SIG-M5 (cell line): ENCODE measurements around the gene SLC7A14.

Source experiments
- DNase-seq: peaks from one replicate; lab custom pipeline; 2025; lab: John Stamatoyannopoulos, UW

The SLC7A14 gene

DNA sequence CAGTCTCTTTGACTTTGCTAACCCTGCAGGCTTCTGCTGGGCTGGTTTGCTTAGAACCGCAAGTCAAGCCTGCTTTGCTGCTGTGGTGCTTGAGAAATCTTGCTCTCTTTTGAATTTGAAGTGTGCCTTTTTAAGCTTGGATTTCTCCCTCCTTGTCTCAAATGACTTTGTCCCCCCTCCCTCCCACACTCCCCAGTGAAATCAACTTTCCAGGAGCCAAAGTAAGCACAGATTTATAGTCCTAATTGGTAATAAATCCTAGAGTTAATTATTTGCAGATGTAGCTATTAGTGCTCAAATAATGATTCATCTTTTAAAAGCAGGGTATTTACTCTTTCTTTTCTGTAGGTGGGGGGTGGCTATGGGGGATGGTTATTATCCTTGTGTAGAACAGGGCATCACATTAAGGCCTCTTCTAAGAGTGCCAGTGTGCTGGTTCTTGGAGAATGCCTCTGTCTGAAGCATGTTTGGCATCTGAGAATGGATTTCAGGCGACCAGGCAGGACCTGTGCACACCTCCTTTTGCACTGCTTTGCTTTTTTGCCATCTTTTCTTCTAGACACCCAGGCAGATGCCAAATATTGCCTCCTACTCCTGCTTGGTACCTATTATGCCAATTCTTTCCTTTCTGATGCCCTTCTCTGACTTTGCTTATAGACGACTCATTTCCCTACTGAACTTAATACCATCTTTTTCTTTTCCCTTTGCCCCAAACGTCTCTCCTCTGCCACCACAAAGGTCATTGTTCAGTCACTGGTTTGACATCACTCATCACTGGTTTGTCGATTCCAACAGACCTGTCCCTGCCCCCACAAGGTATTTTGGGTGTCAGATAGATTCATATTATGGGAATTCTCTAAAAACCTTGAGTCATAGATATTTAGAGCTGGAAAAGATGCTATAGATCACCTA is 116.5 kb downstream of the SLC7A14 start:
- DNase-seq, result no peak

DNA sequence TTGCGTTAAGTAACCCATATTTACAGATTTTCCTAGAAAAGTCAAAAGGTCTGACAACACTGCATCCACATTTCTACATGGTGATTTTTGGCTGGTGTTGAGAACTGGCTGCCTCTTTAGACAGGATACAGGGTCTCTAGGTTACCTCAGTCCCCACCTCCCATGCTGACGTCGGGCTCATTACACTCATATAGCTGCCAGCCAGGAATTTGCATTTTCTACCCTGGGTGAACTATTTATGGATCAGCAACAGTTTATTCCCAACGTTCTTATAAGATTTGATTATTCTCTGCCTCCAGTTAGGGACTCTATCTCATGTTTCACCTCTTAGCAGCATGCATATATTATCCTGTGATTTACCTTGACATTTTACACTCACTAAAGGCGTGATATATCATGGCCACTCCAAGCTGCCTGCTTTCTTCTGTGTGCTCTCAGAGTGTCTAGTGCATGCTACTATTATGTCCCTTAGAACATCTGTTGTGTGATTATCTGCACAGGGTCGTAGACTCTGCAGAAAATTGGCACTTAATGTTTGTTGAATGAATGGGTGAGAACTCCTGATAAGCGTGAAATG is 118.2 kb downstream of the SLC7A14 start:
- no peak for DNase-seq

DNA sequence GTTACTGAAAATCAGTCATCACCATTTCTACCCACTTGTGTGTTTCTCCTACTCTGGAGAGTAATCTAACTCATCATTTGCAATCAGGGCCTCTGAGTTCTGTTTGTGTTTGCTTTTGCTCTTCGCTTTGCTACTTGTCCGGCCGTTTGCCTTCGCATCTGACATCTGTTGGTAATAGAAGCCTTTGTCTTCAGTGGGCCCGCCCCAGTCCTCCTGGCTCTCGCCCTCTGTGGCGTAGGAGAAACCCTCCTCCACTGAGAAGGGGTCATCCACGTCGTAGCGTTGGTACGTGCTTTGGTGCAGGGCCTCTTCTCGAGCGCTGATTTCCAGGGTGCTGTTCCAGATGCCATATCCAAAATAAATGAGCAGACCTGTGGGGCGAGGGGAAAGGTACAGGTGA is 118.9 kb downstream of the SLC7A14 start:
- no peak for DNase-seq

DNA sequence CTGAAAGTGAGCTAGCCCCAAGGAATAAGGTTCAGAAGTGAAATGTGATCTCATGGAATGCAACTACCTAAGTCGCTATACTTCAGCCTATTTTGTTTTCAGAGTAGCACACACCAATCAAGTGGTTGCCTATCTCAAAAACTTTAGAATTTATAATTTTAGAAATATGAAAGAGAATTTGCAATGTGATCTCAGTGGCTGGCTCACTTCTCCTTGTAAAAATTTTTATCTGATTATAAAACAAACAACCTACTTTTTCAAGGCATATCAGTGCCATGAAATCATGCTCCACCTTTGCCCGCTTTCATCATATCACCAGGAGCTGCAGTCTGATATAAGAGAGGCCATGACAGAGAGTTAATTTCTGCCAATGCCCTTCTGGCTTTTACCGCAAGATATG is 119.9 kb downstream of the SLC7A14 start:
- DNase-seq, result no peak

DNA sequence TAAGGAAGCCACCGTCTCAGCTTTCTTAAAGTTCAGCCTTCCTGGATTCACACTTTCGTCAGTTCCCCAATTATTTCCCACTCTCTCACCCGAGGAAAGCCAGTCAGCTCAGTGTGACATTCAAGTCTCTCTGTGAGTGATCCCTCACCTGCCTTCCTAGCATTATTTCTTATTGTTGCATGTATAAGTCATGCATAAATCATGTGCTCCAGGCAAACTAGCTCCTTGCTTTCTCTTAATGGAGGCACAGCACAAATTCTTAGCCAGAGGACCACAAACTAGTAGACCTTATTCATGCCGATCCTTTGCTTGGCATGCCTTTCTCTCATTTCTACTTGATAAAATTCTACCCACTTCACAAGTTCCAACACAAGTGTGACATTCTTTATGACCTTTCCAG is 122.9 kb downstream of the SLC7A14 start:
- no peak for DNase-seq

DNA sequence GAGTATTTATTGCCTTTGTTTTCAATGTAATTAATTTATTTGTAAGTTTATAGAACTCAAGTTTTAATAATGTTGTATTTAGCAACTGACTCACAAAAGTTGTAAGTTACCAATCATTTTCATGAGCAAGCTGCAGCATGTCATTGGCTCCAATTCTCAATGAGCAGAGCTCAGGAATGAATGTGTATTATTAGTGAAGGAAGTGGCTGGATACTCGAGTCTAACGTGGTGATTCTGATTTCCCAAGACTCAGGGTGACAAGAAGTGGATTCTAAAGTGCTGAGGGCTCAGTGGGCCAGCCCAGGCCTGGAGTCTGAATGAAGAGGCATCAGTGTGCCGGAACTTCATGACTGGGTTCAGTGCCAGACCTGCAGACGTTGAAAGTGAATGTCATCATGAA is 127.6 kb downstream of the SLC7A14 start:
- no peak for DNase-seq

DNA sequence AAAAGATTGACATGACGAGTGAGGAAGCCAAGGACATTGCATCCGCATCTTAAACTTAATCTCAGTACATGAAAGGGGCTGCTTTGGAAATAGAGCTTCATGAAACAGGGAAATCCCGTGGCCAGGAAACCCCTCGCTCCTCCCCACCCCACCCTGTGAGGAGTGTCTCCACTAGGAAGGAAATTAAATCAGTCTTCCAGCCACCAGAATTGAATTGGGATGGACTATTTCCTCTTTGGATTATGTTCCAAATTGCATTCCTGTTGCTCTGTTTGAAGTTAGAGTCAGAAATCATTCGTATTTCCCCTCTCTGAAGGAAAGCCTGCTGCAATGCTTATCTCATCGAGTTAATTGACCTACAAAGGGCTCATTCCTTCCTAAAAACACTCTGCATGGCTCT is 131.4 kb downstream of the SLC7A14 start:
- DNase-seq, result no peak

DNA sequence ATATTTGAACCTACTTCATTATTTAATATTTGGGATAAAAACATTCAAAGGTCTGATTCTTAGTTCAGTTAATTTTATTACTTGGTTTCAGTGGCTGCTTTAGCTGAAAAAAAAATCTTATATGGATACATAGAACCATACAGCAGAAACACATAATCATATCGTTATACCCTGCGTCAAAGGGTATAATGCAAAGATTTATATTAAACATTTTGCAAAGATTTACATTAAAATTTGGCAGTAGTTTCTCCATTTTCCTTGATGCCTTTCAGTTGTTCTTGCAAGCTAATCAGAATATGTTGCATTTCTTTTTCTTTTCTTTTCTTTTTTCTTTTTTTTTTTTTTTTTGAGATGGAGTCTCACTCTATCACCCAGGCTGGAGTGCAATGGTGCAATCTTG is 135.8 kb downstream of the SLC7A14 start:
- no peak for DNase-seq

DNA sequence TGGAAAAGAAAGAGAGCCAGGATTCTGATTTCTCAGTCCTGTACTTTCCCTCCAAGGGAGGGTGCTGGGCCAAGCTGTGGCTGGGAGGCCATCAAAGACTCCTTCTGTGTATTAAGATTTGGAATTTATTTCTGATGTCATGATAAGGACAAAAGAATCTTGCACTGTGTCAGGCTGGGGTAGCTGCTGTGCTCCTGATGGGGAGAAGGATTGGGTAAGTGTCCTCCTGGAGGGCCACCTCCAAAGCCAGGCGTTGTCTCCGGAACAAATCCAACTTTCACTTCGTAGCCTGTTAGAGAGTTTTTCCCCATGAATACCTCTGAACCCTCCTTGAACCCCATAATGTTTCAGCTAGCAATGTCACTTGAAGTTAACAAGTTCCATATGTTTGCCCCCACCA is 137.3 kb downstream of the SLC7A14 start:
- no peak for DNase-seq

DNA sequence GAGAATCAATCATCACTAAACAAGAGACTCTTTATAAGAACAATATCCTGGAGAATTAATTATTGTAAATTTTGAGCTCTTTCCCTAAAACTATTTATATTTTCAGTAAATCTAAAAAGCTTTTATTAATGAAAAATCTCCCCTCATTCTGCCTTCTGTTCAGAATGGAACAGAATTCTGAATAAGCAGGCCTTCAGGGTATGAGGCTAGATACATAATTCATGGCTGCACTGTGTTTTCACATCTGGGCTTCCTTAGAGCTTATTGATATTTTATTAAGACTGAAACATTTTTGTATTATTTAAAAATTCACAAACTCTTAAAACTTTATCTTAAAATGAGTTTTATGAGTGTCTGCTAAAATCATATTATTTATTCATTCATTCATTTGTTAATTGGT is 142.4 kb downstream of the SLC7A14 start:
- DNase-seq, result no peak

DNA sequence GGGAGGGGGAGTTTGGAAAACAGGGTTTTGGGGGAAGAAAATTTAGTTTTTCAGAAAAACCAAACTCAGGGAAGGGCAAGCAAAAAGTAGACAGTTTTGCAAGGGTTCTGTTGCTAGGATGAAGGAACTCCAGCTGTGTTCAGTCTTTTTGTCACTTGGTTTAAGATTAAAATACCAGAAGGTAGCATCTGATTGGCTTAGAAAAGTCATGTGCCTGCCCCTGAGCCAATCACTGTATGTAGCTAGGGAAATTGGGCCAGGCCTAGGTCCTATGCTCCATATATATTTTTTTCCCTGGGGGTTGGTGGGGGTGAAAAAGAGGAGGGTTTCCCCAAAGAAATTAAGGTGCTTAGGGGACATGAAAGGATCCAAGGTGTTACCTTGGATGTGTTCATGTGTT is 142.9 kb downstream of the SLC7A14 start:
- no peak for DNase-seq

DNA sequence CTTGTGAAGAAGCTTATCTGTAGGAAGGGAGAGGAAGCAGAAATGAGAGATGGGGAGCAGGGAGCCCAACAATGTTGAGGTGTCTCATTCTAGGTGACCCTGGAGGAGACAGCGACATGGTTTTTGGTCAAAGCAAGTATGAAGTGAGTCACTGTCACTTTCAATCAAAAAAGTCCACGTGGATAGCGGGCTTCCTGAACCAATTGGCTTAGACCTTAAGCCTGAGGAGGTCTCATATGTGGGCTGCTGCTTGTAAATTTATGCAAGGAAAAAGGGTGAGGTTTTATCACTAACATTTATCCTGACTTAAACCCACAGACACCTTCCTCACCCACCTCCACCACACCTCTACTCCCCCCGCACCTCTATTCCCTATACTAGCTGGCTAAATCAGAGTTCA is 144.5 kb downstream of the SLC7A14 start:
- no peak for DNase-seq

DNA sequence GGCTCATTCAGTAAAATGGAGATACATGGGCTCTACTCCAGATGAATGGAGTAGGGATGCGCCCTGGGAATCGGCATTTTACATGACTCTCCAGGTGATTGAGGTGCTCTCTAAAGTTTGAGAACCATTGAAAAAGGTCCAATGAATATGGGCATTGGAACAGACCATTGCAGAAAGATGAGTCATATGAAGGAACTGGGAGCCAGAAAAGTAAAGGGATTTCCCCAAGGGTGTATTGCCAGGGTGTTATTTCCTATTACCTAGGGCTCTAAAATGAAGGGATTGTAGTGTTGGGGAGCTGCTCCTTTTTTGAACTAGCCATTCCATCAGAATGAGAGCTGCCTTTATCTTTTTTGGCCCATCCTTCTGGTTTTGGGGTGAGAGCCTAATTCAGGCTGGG is 145.5 kb downstream of the SLC7A14 start:
- DNase-seq, result no peak

DNA sequence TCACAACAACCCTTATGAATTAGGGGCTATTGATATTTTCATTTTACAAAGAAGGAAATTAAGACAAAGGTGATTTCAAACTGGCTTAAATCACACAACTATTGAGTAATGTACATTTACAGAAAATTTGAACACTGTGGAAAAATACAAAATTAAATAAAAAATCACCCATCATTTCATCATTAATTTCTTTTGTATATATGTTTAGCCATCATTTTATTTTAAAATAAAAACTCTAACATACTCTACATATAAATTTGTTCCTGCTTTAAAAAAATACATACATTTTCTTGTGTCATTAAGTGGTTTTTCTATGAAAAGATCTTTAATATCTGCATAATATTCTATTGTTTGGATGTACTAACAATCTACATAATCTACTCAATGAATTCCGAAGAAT is 147.0 kb downstream of the SLC7A14 start:
- no peak for DNase-seq

DNA sequence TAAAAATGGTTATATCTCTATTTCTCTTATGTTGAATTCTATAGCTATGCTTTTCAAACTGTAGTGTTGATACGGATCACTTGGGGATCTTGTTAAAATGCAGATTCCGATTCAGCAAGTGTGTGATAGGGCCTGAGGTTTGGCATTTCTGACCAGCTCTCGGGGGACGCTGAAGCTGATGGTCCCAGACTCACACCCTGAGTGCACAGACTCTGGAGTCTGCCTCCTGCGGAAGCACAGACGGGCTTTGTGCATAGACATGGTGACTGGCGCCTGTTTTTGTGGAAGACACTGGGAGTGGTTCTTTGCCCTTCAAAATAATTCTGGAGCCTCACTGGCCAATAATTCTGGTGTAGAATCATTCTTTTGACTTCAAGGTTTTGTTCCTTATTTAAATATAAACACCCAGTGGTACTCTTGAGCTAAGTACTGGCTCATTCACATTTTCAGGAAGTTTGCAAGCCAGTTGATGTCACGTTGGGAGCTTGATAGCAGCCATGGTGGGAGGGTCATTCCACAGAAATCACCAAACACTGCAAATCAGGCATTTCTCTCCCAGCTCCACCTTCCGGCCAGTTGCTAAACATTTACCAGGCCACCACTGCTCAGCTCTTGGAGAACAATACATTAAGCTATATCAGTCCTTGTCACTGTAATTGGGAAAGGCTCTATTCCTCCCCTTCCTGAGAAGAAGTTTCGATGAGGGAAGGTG is 148.0 kb downstream of the SLC7A14 start:
- no peak for DNase-seq

DNA sequence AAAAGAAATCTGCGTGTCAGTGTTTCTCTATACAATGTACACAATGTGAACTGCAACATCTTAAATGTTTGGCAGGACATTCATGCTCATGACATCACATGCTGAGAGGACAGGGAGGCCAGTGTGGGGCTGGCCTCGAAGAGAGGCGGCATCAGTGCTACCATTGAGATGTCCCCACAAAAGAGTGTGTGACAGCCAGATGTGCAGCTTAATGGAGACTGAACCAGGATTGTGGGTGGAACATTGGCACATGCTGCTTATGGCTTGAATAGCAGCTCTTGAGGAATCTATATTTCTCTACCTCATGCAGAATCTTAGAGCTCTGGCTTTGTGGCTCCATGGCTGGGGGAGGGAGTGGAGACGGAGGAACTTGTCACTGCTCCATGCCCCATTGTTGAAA is 148.7 kb downstream of the SLC7A14 start:
- DNase-seq, result no peak

DNA sequence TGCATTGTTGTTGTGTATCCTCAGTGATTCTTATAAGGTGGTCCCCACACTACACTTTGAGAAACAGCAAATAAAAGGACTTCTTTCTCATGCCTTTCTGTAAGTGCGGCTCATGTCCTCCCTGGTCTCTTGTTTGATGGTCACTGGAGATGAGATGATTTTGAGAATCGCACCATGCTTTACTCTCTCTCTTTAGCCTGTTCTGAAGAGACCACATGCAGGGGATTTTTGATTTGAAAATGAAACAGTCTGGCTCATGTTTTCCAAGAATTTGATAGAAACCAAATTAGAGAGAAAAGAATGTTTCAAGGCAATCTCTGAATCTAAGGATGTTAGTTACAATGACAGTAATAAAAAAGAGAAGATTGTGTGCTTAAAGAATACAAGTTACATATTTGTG is 149.2 kb downstream of the SLC7A14 start:
- no peak for DNase-seq

DNA sequence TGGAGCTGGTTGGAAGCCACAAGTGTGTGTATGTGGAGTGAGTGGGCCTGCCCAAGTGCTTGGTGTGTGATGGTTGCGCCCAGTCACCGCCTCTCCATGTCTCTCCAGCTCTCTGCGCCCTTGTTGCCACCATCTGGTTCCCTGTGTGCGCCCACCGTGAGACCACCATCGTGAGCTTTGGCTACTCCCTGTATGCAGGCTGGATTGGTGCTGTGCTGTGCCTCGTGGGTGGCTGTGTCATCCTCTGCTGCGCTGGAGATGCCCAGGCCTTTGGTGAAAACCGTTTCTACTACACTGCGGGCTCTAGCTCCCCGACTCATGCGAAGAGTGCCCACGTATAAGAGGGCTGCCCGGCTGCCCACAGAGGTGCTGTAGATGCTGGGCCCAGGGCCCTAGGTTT is 153.5 kb downstream of the SLC7A14 start:
- no peak for DNase-seq

DNA sequence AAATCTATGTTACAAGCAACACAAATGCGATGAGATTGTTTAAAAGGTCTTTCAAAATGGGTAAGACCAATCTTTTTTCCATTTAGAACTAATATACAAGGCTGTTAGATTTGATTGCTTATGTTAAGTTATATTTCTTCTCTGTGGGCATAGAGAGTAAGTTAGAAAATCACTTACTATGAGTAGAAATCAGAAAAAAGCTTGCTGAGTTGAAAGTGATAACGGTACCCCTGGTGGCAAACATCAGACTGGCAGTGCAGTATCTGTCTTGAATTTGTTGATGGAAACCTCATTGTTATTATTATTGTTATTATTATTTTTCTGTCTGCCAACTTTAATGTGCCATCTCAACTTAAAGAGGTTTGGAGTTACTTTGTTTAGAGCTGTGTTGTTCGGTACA is 154.8 kb downstream of the SLC7A14 start:
- DNase-seq, result no peak

DNA sequence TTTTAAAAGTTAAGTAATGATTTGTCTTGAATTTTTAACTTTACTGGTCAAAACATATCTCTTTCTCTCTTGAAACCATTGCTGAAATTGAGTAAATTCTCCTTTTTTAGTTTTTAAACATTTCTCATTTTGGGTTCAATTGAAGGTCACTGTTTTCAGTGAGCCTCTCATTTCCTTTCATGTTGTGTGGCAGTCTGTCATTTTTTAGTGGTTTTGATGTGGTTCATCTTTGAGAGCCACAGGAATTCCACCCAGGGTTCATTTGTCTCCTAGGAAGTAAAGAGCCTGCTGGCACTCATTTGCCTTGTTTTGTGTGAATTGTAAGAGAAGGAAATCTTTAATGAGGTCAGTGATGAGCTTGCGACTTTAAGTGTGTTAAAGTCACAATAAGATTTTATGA is 156.8 kb downstream of the SLC7A14 start:
- DNase-seq, result no peak

DNA sequence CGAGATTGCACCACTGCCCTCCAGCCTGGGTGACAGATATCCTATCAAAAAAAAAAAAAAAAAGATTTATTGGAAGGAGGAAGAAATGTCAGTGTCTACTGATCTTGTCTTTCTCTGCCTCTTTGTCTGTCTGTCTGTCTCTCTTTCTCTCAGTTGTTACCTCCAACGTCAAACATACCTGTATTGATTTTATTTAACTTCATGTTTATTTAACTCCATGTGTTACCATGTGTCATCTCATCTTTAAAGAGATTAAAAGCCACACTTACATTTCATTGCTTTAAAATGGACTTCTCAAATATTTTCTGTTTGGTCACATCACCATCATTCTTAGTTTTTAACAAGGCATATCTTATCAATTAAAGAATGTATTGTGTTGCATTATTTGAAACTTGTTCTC is 157.8 kb downstream of the SLC7A14 start:
- no peak for DNase-seq

DNA sequence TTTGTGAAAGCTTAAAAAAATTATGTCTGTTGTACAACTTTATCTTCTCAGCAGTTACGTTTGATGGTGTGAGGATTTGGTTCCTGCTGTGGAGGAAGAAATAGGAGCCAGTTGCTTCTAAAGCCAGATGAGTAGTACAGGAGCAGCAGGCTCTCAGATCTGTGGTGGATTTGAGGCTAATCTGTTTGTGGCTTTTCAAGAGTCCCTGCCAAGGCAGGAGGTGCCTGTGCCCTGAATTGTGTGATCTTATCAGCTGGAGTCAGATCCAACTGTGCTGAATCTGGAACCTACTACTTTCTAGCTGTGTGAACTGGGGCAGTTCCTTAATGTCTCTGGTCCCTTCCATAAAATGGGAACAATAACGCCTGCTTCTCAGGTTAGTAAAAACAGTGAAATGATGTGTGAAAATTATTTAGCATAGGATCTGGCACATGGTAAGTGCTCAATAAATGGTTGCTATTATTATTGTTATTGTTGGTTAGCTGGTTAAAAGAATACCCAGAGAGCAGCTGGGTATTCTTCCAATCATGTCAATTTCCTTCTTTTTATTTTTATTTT is 159.6 kb downstream of the SLC7A14 start:
- DNase-seq, result no peak
